Suppressor macrophage treated with lipopolysaccharide for 4 hours (primary cell): ENCODE results near the gene ITGA3.

Source experiments
- DNase-seq: peaks from one replicate; pipeline ENCODE4 v3.0.0-alpha.2; 2020

ITGA3 gene

GRCh38 chr17:50096758-50097157 lies 40.8 kb downstream of the ITGA3 start:
- no peak for DNase-seq

GRCh38 chr17:50097455-50097854 lies 41.5 kb downstream of the ITGA3 start:
- no peak for DNase-seq

- DNase-seq, result no peak
Observed at GRCh38 chr17:50097926-50098325, 42.0 kb downstream of the ITGA3 start.

GRCh38 chr17:50098583-50098982 lies 42.7 kb downstream of the ITGA3 start:
- no peak for DNase-seq

GRCh38 chr17:50099003-50099402 lies 43.1 kb downstream of the ITGA3 start:
- no peak for DNase-seq

- no peak for DNase-seq
Observed at GRCh38 chr17:50100480-50100883, 44.6 kb downstream of the ITGA3 start.

- DNase-seq, result no peak
Observed at GRCh38 chr17:50100921-50101345, 45.0 kb downstream of the ITGA3 start.

- no peak for DNase-seq
Observed at GRCh38 chr17:50101346-50102163, 45.6 kb downstream of the ITGA3 start.

- DNase-seq, result no peak
Observed at GRCh38 chr17:50102164-50102991, 46.5 kb downstream of the ITGA3 start.

GRCh38 chr17:50103252-50103651 lies 47.3 kb downstream of the ITGA3 start:
- no peak for DNase-seq

GRCh38 chr17:50103941-50104340 lies 48.0 kb downstream of the ITGA3 start:
- DNase-seq, result no peak

- no peak for DNase-seq
Observed at GRCh38 chr17:50105811-50106210, 49.9 kb downstream of the ITGA3 start.

- DNase-seq, result no peak
Observed at GRCh38 chr17:50106393-50107131, 50.7 kb downstream of the ITGA3 start.

- DNase-seq, result no peak
Observed at GRCh38 chr17:50107790-50108414, 52.0 kb downstream of the ITGA3 start.

- no peak for DNase-seq
Observed at GRCh38 chr17:50108556-50108955, 52.6 kb downstream of the ITGA3 start.

- no peak for DNase-seq
Observed at GRCh38 chr17:50109207-50109606, 53.3 kb downstream of the ITGA3 start.

GRCh38 chr17:50109785-50110184 lies 53.9 kb downstream of the ITGA3 start:
- DNase-seq, result no peak

GRCh38 chr17:50110591-50111349 lies 54.9 kb downstream of the ITGA3 start:
- DNase-seq, result no peak

- DNase-seq, result no peak
Observed at GRCh38 chr17:50111673-50112655, 56.1 kb downstream of the ITGA3 start.

GRCh38 chr17:50112694-50113093 lies 56.8 kb downstream of the ITGA3 start:
- DNase-seq, result no peak
